MCF 10A (cell line): Measurements from ENCODE around the gene RNF114. TPM values are rescaled to one million over a fixed set of nuclear protein-coding genes. Genes with fewer than 3 reads are reported as not detected.

Source experiments
- BruUV-seq: library from RNA; stranded (reverse); fragments of 400-500 nt; replicated peaks from 2 replicates; lab custom pipeline; 2021; lab: Mats Ljungman, UMichigan
- CTCF ChIA-PET: fragments of 300-600 bp; sonication (Branson Sonifier 250); formaldehyde crosslinking; extraction: SDS; loops from one replicate; lab custom pipeline; 2021; ENCODE audit warnings: antibody characterized with exemption, inconsistent platforms; lab: Yijun Ruan, JAX
- POLR2A ChIA-PET: fragments of 300-600, 350-650 bp; sonication (Branson Sonifier 250); formaldehyde crosslinking; extraction: SDS; loops from one replicate; lab custom pipeline; 2020; ENCODE audit warnings: antibody characterized with exemption, inconsistent platforms; lab: Yijun Ruan, JAX
- DNase-seq: peaks from one replicate; pipeline ENCODE4 v3.0.0-alpha.2; 2018; ENCODE audit not compliant: unreplicated experiment
- H3K27ac Mint-ChIP-seq: one replicate; pipeline ENCODE4 v1.8.0; 2022; ENCODE audit warnings: mild to moderate bottlenecking, low read depth, mixed read lengths; ENCODE audit not compliant: unreplicated experiment
- H3K27me3 Mint-ChIP-seq: one replicate; pipeline ENCODE4 v1.8.0; 2022; ENCODE audit warnings: mixed read lengths; ENCODE audit not compliant: insufficient read depth, unreplicated experiment
- H3K36me3 Mint-ChIP-seq: one replicate; pipeline ENCODE4 v1.8.0; 2022; ENCODE audit warnings: mild to moderate bottlenecking, moderate library complexity, mixed read lengths; ENCODE audit not compliant: insufficient read depth, unreplicated experiment
- H3K4me1 Mint-ChIP-seq: one replicate; pipeline ENCODE4 v1.8.0; 2022; ENCODE audit warnings: mixed read lengths; ENCODE audit not compliant: insufficient read depth, unreplicated experiment
- H3K4me3 Mint-ChIP-seq: one replicate; pipeline ENCODE4 v1.8.0; 2022; ENCODE audit warnings: mild to moderate bottlenecking, moderate library complexity, mixed read lengths; ENCODE audit not compliant: unreplicated experiment
- H3K9me3 Mint-ChIP-seq: one replicate; pipeline ENCODE4 v1.8.0; 2022; ENCODE audit warnings: mixed read lengths; ENCODE audit not compliant: unreplicated experiment
- intact Hi-C: fragments of 100-400 bp; cut with micrococcal nuclease; formaldehyde crosslinking; loops from 2 replicates; pipeline ENCODE4 v1.14.1; 2022
- total RNA-seq: library from RNA; stranded (reverse); gene quantifications from 2 replicates; pipeline ENCODE4 v1.2.3, GENCODE V29; 2022
- TF ChIP-seq, protein P1 (sequence below): fragments of 200-600 bp; IDR thresholded peaks from one replicate; pipeline ENCODE4 v1.8.0; 2022; ENCODE audit warnings: antibody characterized with exemption, mild to moderate bottlenecking; ENCODE audit not compliant: unreplicated experiment

The RNF114 gene
- total RNA-seq, 1 experiment from 2014 or later: 48.6 TPM

DNA sequence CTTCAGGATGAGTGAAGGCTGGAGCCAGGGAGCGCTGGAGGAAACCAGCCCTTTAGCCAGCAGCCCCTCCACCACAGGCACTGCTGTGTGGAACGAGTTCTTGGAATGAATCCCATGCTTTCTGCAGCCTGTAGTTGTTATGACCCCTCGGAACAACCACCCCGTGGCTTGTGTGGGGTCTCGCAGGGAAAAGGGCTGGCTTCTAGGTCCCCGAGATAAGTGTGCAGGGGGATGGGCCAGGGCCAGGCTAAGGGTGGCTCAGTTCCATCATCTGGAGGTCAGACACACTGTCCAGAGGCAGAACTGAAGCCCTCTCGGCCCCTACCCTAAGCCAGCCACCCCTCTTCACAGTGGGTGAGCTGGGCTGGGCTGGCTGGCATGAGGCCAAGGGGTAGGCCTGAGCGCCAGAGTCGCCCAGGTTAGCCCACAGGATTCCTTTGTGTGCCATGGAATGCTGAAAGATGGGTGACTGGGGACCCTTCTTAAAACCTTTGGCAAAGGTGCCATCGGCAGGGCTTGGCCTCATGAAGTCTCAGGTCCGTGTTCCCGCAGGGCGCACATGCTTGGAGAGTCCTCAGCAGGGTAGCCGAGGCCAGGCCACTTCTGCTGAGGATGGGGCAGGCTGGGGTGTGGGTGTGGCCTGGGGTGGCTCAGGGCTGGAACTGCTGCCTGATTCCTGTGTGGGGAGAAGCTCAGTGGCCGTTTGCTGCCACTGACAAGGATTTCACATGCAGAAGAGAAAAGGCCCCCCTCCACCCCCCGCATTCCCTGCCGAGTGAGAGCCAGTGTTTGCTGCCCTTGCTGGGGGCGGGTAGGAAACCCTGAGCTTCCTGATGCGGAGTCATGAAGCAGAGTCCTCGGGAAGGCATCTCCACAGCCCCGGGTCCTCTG, 45.5 kb upstream of the RNF114 start:
- DNase-seq: no peak
- intact Hi-C loops: no loop called here
- no TSS peak for BruUV-seq
- Mint-ChIP-seq H3K27ac (no peak overlapping the region), H3K4me1 (peaks cover 7% of the 10 kb centered on the region), H3K36me3 (peaks cover 35% of the 10 kb centered on the region), H3K9me3 (no peaks in the 10 kb centered on the region), H3K27me3 (no peaks in the 10 kb centered on the region), H3K4me3 (no peak overlapping the region)
- TF ChIP-seq, protein P1, sequence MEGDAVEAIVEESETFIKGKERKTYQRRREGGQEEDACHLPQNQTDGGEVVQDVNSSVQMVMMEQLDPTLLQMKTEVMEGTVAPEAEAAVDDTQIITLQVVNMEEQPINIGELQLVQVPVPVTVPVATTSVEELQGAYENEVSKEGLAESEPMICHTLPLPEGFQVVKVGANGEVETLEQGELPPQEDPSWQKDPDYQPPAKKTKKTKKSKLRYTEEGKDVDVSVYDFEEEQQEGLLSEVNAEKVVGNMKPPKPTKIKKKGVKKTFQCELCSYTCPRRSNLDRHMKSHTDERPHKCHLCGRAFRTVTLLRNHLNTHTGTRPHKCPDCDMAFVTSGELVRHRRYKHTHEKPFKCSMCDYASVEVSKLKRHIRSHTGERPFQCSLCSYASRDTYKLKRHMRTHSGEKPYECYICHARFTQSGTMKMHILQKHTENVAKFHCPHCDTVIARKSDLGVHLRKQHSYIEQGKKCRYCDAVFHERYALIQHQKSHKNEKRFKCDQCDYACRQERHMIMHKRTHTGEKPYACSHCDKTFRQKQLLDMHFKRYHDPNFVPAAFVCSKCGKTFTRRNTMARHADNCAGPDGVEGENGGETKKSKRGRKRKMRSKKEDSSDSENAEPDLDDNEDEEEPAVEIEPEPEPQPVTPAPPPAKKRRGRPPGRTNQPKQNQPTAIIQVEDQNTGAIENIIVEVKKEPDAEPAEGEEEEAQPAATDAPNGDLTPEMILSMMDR: no peak
- ChIA-PET POLR2A (interaction anchor here (0.6 to 2.0 kb wide), 2 partner anchors 25 to 192 kb away, joined by 3 to 4 read pairs; no protein-coding TSS in a partner anchor), CTCF (interaction anchor here (0.6 to 3.7 kb wide), 11 partner anchors 9 to 350 kb away, joined by 3 to 20 read pairs (median 4); no protein-coding TSS in a partner anchor)

DNA sequence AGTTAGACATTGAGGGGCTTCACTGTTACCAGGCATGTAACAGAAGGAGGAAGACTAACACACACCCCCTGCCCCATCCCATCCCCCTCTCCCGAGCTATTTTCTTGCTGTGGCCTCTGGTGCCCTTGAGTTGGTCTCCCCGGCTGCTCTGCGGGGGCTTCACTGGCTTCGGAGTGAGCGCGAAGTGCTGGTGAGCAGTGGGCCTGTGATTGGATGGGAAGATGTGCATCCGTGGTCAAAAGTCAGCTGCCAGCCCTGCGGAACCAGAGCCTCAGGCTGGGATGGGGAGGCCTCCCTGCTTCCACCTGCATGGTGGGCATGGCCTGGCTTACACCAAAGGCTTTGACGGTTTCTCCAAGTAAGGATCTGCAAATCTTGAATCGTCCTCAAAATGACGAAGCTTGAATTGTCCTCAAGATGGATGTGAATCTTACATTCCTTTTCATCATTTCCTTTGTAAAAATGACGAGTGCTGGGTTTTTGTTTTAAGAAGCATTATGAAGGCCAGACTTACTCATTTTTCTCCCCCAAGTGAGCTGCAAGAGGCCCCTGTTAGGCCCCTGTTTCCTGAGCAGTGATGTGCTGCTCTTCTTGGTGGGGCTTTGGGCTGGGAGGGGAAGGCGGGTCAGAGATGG, 44.6 kb upstream of the RNF114 start:
- TF ChIP-seq, protein P1: no peak
- ChIA-PET POLR2A (interaction anchor here (0.6 kb wide), 1 partner anchor 180 kb away, joined by 3 read pairs; no protein-coding TSS in a partner anchor), CTCF (interaction anchor here (0.6 to 1.2 kb wide), 8 partner anchors 21 to 383 kb away, joined by 3 to 5 read pairs (median 3); no protein-coding TSS in a partner anchor)
- H3K36me3 Mint-ChIP-seq: peaks cover 28% of the 10 kb centered on the region
- intact Hi-C loops: no loop called here
- H3K27ac Mint-ChIP-seq: no peak overlapping the region
- peaks cover 13% of the 10 kb centered on the region for H3K4me1 Mint-ChIP-seq
- no peaks in the 10 kb centered on the region for H3K27me3 Mint-ChIP-seq
- no peaks in the 10 kb centered on the region for H3K9me3 Mint-ChIP-seq
- DNase-seq: no peak
- no peak overlapping the region for H3K4me3 Mint-ChIP-seq
- no TSS peak for BruUV-seq

DNA sequence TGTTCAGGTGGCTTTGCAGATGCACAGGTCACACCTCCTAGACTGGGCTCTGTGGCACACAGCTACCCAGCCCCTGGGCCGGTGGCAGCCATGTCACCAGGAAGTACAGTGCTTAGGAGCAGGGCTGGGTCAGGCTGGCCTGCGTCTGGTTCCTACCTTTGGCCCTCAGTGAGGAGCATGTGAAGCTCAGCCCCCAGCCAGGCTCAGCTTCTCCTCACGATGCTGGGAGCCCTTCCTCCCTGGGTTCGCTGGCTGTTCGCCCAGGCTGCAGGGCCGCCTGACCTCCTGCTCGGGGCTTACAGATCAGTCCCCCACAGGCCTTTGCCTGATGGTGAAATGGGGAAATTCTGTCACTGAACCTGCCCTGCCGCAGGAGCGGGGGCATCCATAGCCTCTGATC, 43.9 kb upstream of the RNF114 start:
- intact Hi-C loops: no loop called here
- TF ChIP-seq, protein P1: no peak
- BruUV-seq: no TSS peak
- CTCF ChIA-PET: interaction anchor here (0.7 to 1.6 kb wide), 6 partner anchors 20 to 386 kb away, joined by 3 to 4 read pairs (median 3); no protein-coding TSS in a partner anchor
- POLR2A ChIA-PET: interaction anchor here (0.6 kb wide), 1 partner anchor 179 kb away, joined by 3 read pairs; no protein-coding TSS in a partner anchor
- peaks cover 26% of the 10 kb centered on the region for H3K36me3 Mint-ChIP-seq
- H3K4me1 Mint-ChIP-seq: peaks cover 13% of the 10 kb centered on the region
- no peak for DNase-seq
- no peaks in the 10 kb centered on the region for H3K9me3 Mint-ChIP-seq
- H3K4me3 Mint-ChIP-seq: no peak overlapping the region
- no peaks in the 10 kb centered on the region for H3K27me3 Mint-ChIP-seq
- H3K27ac Mint-ChIP-seq: no peak overlapping the region

DNA sequence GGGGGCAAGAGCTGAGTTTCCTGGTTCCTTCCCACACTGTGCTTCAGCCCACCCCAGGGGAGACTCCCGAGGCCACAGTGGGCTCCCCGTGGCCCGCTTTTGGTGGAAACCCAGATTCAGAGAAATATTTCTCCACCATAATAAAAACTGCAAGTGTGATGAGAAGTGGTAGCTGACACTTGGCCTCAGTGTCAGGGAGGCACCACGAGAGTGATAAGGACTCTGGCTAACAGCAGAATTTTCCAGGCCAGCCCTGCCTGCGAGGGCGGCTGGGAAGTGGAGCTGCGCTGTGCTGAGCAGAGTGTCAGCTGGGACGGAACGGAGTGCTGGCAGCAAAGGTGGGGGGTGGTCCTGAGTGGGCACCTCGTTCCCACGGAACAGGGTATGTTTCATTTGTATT, 43.4 kb upstream of the RNF114 start:
- no peak for DNase-seq
- no peak overlapping the region for H3K27ac Mint-ChIP-seq

More for the DNA sequence above, 43.4 kb upstream of the RNF114 start:
- intact Hi-C loops: no loop called here
- H3K27me3 Mint-ChIP-seq: no peaks in the 10 kb centered on the region
- TF ChIP-seq, protein P1: no peak
- CTCF ChIA-PET: interaction anchor here (0.7 to 1.6 kb wide), 8 partner anchors 47 to 386 kb away, joined by 3 to 4 read pairs (median 3); no protein-coding TSS in a partner anchor
- no peak overlapping the region for H3K4me3 Mint-ChIP-seq
- peaks cover 23% of the 10 kb centered on the region for H3K36me3 Mint-ChIP-seq
- no peaks in the 10 kb centered on the region for H3K9me3 Mint-ChIP-seq
- H3K4me1 Mint-ChIP-seq: peaks cover 13% of the 10 kb centered on the region
- BruUV-seq: no TSS peak
- POLR2A ChIA-PET: no interaction called here
